BLaER1 (cell line): ENCODE data around the gene DTL.

Experiments used
- H3K27ac ChIP-seq: shearing (Covaris generic); formaldehyde crosslinking; 2 replicates; pipeline ENCODE4 v1.8.1; 2022
- H3K27me3 ChIP-seq: shearing (Covaris generic); formaldehyde crosslinking; 2 replicates; pipeline ENCODE4 v1.8.1; 2022
- H3K36me3 ChIP-seq: shearing (Covaris generic); formaldehyde crosslinking; 2 replicates; pipeline ENCODE4 v1.8.1; 2022
- H3K4me1 ChIP-seq: shearing (Covaris generic); formaldehyde crosslinking; 2 replicates; pipeline ENCODE4 v1.8.1; 2022
- H3K4me2 ChIP-seq: shearing (Covaris generic); formaldehyde crosslinking; 2 replicates; pipeline ENCODE4 v1.8.1; 2022
- H3K4me3 ChIP-seq: shearing (Covaris generic); formaldehyde crosslinking; 2 replicates; pipeline ENCODE4 v1.8.1; 2022
- H3K9ac ChIP-seq: shearing (Covaris generic); formaldehyde crosslinking; 2 replicates; pipeline ENCODE4 v1.8.1; 2022
- H3K9me3 ChIP-seq: shearing (Covaris generic); formaldehyde crosslinking; 2 replicates; pipeline ENCODE4 v1.8.1; 2022
- H4K20me1 ChIP-seq: shearing (Covaris generic); formaldehyde crosslinking; 2 replicates; pipeline ENCODE4 v1.8.1; 2022
- Cebpa-rat ChIP-seq: shearing (Covaris generic); IDR thresholded peaks from 2 replicates; pipeline ENCODE4 v1.8.1; 2022

The DTL gene

GRCh38 chr1:212060632-212061472 is 25.3 kb downstream of the DTL start:
- peaks cover 3% of the 10 kb centered on the region for H3K4me1 ChIP-seq
- no peaks in the 10 kb centered on the region for H4K20me1 ChIP-seq
- no peak overlapping the region for H3K4me3 ChIP-seq
- H3K27me3 ChIP-seq, result no peaks in the 10 kb centered on the region
- no peak overlapping the region for H3K27ac ChIP-seq
- no peak for TF ChIP-seq Cebpa-rat
- H3K9ac ChIP-seq, result no peak overlapping the region
- H3K9me3 ChIP-seq, result peaks cover 22% of the 10 kb centered on the region
- no peak overlapping the region for H3K4me2 ChIP-seq
- H3K36me3 ChIP-seq, result peaks cover 53% of the 10 kb centered on the region

- no peak overlapping the region for H3K9ac ChIP-seq
- peaks cover 53% of the 10 kb centered on the region for H3K36me3 ChIP-seq
- no peaks in the 10 kb centered on the region for H4K20me1 ChIP-seq
- H3K9me3 ChIP-seq, result peaks cover 2% of the 10 kb centered on the region
- H3K4me3 ChIP-seq, result no peak overlapping the region
- H3K27me3 ChIP-seq, result no peaks in the 10 kb centered on the region
- no peak overlapping the region for H3K27ac ChIP-seq
- no peak for TF ChIP-seq Cebpa-rat
- H3K4me1 ChIP-seq, result no peaks in the 10 kb centered on the region
- no peak overlapping the region for H3K4me2 ChIP-seq
These were observed 27.4 kb downstream of the DTL start for GRCh38 chr1:212062832-212063438.

GRCh38 chr1:212067787-212068186 is 32.2 kb downstream of the DTL start:
- H3K9ac ChIP-seq, result no peak overlapping the region
- H3K27me3 ChIP-seq, result no peaks in the 10 kb centered on the region
- H3K4me1 ChIP-seq, result no peaks in the 10 kb centered on the region
- no peak for TF ChIP-seq Cebpa-rat
- H3K4me2 ChIP-seq, result no peak overlapping the region
- peaks cover 93% of the 10 kb centered on the region for H3K36me3 ChIP-seq
- H3K9me3 ChIP-seq, result no peaks in the 10 kb centered on the region
- H3K4me3 ChIP-seq, result no peak overlapping the region
- no peak overlapping the region for H3K27ac ChIP-seq
- H4K20me1 ChIP-seq, result peaks cover 5% of the 10 kb centered on the region; the same call in 1 of the 2 replicates

- no peak for TF ChIP-seq Cebpa-rat
- Histone ChIP-seq H3K9ac (no peak overlapping the region), H3K27ac (no peak overlapping the region), H4K20me1 (peaks cover 5% of the 10 kb centered on the region; the same call in 1 of the 2 replicates), H3K4me3 (no peak overlapping the region), H3K27me3 (no peaks in the 10 kb centered on the region), H3K4me1 (no peaks in the 10 kb centered on the region), H3K9me3 (no peaks in the 10 kb centered on the region), H3K4me2 (no peak overlapping the region), H3K36me3 (peaks cover 92% of the 10 kb centered on the region)
These were observed 35.3 kb downstream of the DTL start for GRCh38 chr1:212070720-212071302.

- Histone ChIP-seq H3K4me3 (no peak overlapping the region), H3K4me2 (no peak overlapping the region), H3K4me1 (no peaks in the 10 kb centered on the region), H4K20me1 (peaks cover 5% of the 10 kb centered on the region; the same call in 1 of the 2 replicates), H3K27me3 (no peaks in the 10 kb centered on the region), H3K9me3 (no peaks in the 10 kb centered on the region), H3K9ac (no peak overlapping the region), H3K27ac (no peak overlapping the region), H3K36me3 (peaks cover 92% of the 10 kb centered on the region)
- TF ChIP-seq Cebpa-rat, result no peak
These were observed 36.5 kb downstream of the DTL start for GRCh38 chr1:212072047-212072446.

- H3K4me3 ChIP-seq, result no peak overlapping the region
- H3K27ac ChIP-seq, result no peak overlapping the region
- no peaks in the 10 kb centered on the region for H3K27me3 ChIP-seq
- H3K4me2 ChIP-seq, result no peak overlapping the region
- H3K9me3 ChIP-seq, result no peaks in the 10 kb centered on the region
- peaks cover 92% of the 10 kb centered on the region for H3K36me3 ChIP-seq
- TF ChIP-seq Cebpa-rat, result no peak
- H3K9ac ChIP-seq, result no peak overlapping the region
- H3K4me1 ChIP-seq, result no peaks in the 10 kb centered on the region
- peaks cover 5% of the 10 kb centered on the region; the same call in 1 of the 2 replicates for H4K20me1 ChIP-seq
These were observed 37.9 kb downstream of the DTL start for GRCh38 chr1:212073490-212073889.

- no peak for TF ChIP-seq Cebpa-rat
- H3K4me3 ChIP-seq, result no peak overlapping the region
- H3K4me2 ChIP-seq, result no peak overlapping the region
- no peaks in the 10 kb centered on the region for H3K27me3 ChIP-seq
- H4K20me1 ChIP-seq, result peaks cover 5% of the 10 kb centered on the region; the same call in 1 of the 2 replicates
- peaks cover 91% of the 10 kb centered on the region for H3K36me3 ChIP-seq
- no peak overlapping the region for H3K27ac ChIP-seq
- H3K9me3 ChIP-seq, result no peaks in the 10 kb centered on the region
- H3K9ac ChIP-seq, result no peak overlapping the region
- no peaks in the 10 kb centered on the region for H3K4me1 ChIP-seq
These were observed 38.8 kb downstream of the DTL start for GRCh38 chr1:212074313-212074712.

GRCh38 chr1:212074856-212075255 is 39.3 kb downstream of the DTL start:
- TF ChIP-seq Cebpa-rat, result no peak
- Histone ChIP-seq H3K4me1 (no peaks in the 10 kb centered on the region), H3K27me3 (no peaks in the 10 kb centered on the region)

GRCh38 chr1:212077028-212077427 is 41.5 kb downstream of the DTL start:
- Histone ChIP-seq H3K4me2 (no peak overlapping the region), H3K9ac (no peak overlapping the region), H4K20me1 (no peaks in the 10 kb centered on the region), H3K27me3 (no peaks in the 10 kb centered on the region), H3K9me3 (no peaks in the 10 kb centered on the region), H3K27ac (no peak overlapping the region), H3K36me3 (peaks cover 91% of the 10 kb centered on the region), H3K4me1 (no peaks in the 10 kb centered on the region), H3K4me3 (no peak overlapping the region)
- no peak for TF ChIP-seq Cebpa-rat

More at GRCh38 chr1:212074856-212075255, 39.3 kb downstream of the DTL start:
- H3K4me3 ChIP-seq, result no peak overlapping the region
- no peak overlapping the region for H3K27ac ChIP-seq
- no peaks in the 10 kb centered on the region for H3K9me3 ChIP-seq
- peaks cover 91% of the 10 kb centered on the region for H3K36me3 ChIP-seq
- peaks cover 5% of the 10 kb centered on the region; the same call in 1 of the 2 replicates for H4K20me1 ChIP-seq
- H3K9ac ChIP-seq, result no peak overlapping the region
- no peak overlapping the region for H3K4me2 ChIP-seq

GRCh38 chr1:212078826-212079225 is 43.3 kb downstream of the DTL start:
- Histone ChIP-seq H3K9me3 (peaks cover 7% of the 10 kb centered on the region), H3K4me2 (no peak overlapping the region), H3K36me3 (peaks cover 94% of the 10 kb centered on the region), H4K20me1 (no peaks in the 10 kb centered on the region), H3K27ac (no peak overlapping the region), H3K4me1 (no peaks in the 10 kb centered on the region), H3K27me3 (no peaks in the 10 kb centered on the region), H3K4me3 (no peak overlapping the region), H3K9ac (no peak overlapping the region)
- TF ChIP-seq Cebpa-rat, result no peak
